Heart left ventricle (tissue), 16 donors: ENCODE results near the gene TBC1D3B. TPM values are rescaled to one million over a fixed set of nuclear protein-coding genes. Genes with fewer than 3 reads are reported as not detected.
"Not testable (repeated sequence)": the region's sequence is repeated elsewhere in the genome, so short reads cannot be mapped to it uniquely, and the experiment has no call there.

Experiments
- ATAC-seq, 4 donors: fragments of 200-7000 bp; cut with Tn5 transposase; one replicate each; pipeline ENCODE4 v1.9.1; 2020 to 2022; ENCODE audit warnings: moderate library complexity in 4 of 4, mild to moderate bottlenecking in 3 of 4, moderate number of reproducible peaks in 1 of 4
- DNase-seq, 5 donors: peaks; one replicate each; pipeline ENCODE4 v3.0.0-alpha.2; 2020
- H3K27ac ChIP-seq, 12 donors: fragments of 200-600 bp; sonication (generic) in 4 of 12; one replicate each; pipeline versions ENCODE4 v1.5.0 to v1.8.0; 2016 to 2022; ENCODE audit warnings: mild to moderate bottlenecking in 2 of 12
- H3K27me3 ChIP-seq, 9 donors: fragments of 200-600 bp; sonication (generic) in 2 of 9; one replicate each; pipeline versions ENCODE4 v1.5.1 to v1.8.0; 2016 to 2022; ENCODE audit warnings: mild to moderate bottlenecking in 3 of 9
- H3K36me3 ChIP-seq, 9 donors: fragments of 200-600 bp; sonication (generic) in 2 of 9; one replicate each; pipeline versions ENCODE4 v1.5.0 to v1.8.0; 2018 to 2022; ENCODE audit warnings: mild to moderate bottlenecking in 2 of 9
- H3K4me1 ChIP-seq, 12 donors: fragments of 200-600 bp; sonication (generic) in 4 of 12; one replicate each; pipeline versions ENCODE4 v1.5.0 to v1.8.0; 2016 to 2022; ENCODE audit warnings: mild to moderate bottlenecking in 3 of 12
- H3K4me3 ChIP-seq, 12 donors: fragments of 200-600 bp; sonication (generic) in 4 of 12; one replicate each; pipeline versions ENCODE4 v1.5.0 to v1.8.0; 2017 to 2022; ENCODE audit warnings: mild to moderate bottlenecking in 9 of 12, moderate library complexity in 4 of 12
- H3K9me3 ChIP-seq, 12 donors: fragments of 200-600 bp; sonication (generic) in 4 of 12; one replicate each; pipeline versions ENCODE4 v1.5.0 to v1.8.0; 2016 to 2022; ENCODE audit warnings: mild to moderate bottlenecking in 1 of 12
- POLR2A ChIP-seq, 2 donors: fragments of 450-650 bp; IDR thresholded peaks; one replicate each; pipeline ENCODE4 v1.6.1; 2017; ENCODE audit warnings: antibody characterized with exemption in 2 of 2, mild to moderate bottlenecking in 2 of 2, moderate library complexity in 2 of 2
- WGBS, 4 donors: extraction: QIAGEN DNeasy Blood & Tissue Kit in 2 of 4; methylation state at CpG; one replicate each; pipeline versions ENCODE4 v1.1.5 to v1.1.7; 2013 to 2018; 5-methylcytosine and 5-hydroxymethylcytosine counted together
- intact Hi-C, 10 donors: fragments of 100-400 bp; cut with DNase I; formaldehyde crosslinking; loops; one replicate each; pipeline versions ENCODE4 v1.11.1 to v1.14.2; 2022
- polyA plus RNA-seq, 2 donors: library from polyadenylated mRNA; stranded (reverse); fragments of 200-250 nt; gene quantifications; one replicate each; pipeline ENCODE4 v1.2.3, GENCODE V29; 2013
- total RNA-seq, 9 donors: library from RNA; depleted of rRNA in 2 of 9; stranded (reverse); fragments of >200 nt in 2 of 9; fragmentation: NEBNext Ultra II Directional in 3 of 9; extraction: Animal tissue kit (Norgen Biotek cat#: 25700) in 3 of 9; gene quantifications; one replicate each; pipeline versions ENCODE4 v1.1.0 to v1.2.4, GENCODE V29; 2016 to 2023
- TF ChIP-seq, protein P1 (sequence below), 12 donors: fragments of 200-600 bp; sonication (generic) in 4 of 12; IDR thresholded peaks; one replicate each; pipeline versions ENCODE4 v1.5.0 to v1.8.0; 2018 to 2022; ENCODE audit warnings: antibody characterized with exemption in 12 of 12, mild to moderate bottlenecking in 5 of 12
- donor health status: ischemic (EF 13 %, LVEDD 7.1; RV severe dilation, severe dysfunction).
- donor health status: healthy with polysubstance abuse.
- donor health status: DM: no; HTN: yes; CAD: no.
- donor health status: DM: no; HTN: no; CAD: no.
- donor health status: ischemic (EF 25% LVEDD 6.9; RV normal size, moderate dysfunction).
- donor health status: ischemic (EF 25% LVEDD 5.7; RV mildly dilated, moderate dysfunction).
- donor health status: healthy.
- donor health status: DM: yes; HTN: yes; CAD: no.
- donor health status: ischemic (EF 35%, LVEDD 5.7; RV mildly dilated, moderate dysfunction).
- donor health status: nonischemic (EF 11% LVEDD 7.7; RV severe dilation, severe dysfunction).
- donor health status: DM: yes; HTN: yes; CAD: no.
- donor health status: PGD.
- donor health status: ischemic (EF 29% LVEDD 5.4; RV normal size, mild dysfunction).
- donor health status: nonischemic (EF 23%, LVEDD 6.1; RV moderate dilation, normal function).

Gene TBC1D3B
- total and polyA plus RNA-seq, 11 donors, result 0.62 to 3.3 (median 1.4) TPM; not detected in 1

DNA sequence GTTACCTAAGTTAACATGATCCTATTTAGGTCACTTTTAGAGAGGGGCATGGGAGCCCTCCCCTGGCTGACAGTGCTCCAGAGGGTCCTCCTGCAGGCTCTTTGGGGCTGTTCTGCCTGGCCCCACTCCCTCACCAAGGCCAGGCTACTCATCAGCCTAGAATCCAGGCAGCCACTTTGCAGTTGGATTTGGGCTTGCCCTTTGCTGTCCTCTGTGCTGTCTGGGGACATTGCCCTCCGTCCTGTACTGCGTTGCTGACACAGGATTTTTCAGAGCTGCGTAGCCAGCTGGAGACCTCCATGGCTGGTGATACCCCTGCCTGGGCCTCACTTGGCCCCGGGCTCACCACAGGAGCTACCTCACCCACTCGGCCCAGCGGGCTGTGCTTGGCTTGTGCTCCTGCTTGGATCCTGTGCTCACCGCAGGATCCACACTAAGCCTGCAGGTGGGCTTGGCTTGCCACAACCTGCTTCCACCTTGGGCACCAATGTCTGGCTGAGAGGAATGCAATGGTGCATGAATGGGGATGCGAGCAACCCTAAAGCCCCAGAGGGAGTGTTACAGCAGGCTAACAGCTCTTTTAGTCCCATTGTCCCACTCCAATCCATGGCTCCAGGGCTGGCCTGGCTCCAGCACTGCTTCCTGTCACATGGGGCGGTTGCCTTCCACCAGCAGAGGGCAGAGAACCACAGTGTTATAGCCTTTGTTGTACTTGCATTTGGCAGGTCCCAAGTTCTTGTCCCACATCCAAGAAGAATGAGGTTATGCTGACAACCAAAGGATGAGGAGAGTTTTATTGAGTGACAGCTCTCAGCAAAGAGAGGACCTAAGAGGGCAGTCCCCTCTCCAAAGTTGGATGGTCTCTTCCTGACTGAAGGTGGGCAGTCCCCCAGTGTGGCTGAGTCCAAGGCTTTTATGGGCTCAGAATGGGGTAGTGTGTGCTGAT is 51.3 kb downstream of the TBC1D3B start:
- WGBS, 4 donors, result 73 to 83% (median 81%) methylated on average over 5 to 9 of the region's 9 CpGs
- no peak overlapping the region for H3K27ac ChIP-seq
- no peak for TF ChIP-seq POLR2A (IDR thresholded peaks at IDR 0.05)
- H3K4me3 ChIP-seq, result no peak overlapping the region
- ATAC-seq, result no peak
- peaks cover 0 to 24% (median 11%) of the 10 kb centered on the region in 12 donors for H3K9me3 ChIP-seq
- intact Hi-C loops, result loop anchor here in 1 of 10 donors (10.0 kb wide), 1 partner anchor 70 kb away; the partner anchor contains the start of genes CCL3L1 and CCL3L3
- no peak for DNase-seq
- no peaks in the 10 kb centered on the region for H3K4me1 ChIP-seq
- H3K36me3 ChIP-seq, result no peaks in the 10 kb centered on the region
- peaks cover 0 to 4% (median 0%) of the 10 kb centered on the region in 9 donors for H3K27me3 ChIP-seq

DNA sequence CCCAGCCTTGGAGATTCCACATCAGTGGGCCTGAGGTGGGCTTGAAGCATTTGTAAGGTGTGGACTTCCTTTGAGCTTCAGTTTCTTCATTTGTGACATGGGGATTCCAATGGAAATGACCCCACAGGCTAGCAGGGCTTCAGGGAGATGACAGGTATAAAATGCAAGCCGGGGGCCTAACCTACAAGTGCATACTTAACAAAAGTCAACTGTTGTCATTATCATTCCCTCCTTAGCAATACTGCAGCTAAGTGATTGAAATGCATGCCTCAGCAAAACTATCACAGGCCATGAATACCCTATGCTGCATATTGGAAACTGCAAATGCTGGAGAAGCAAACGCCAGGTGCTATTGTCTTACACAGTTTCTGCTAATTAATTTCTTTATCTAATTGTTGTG is 53.0 kb downstream of the TBC1D3B start:
- Histone ChIP-seq H3K9me3 (peaks cover 0 to 24% (median 11%) of the 10 kb centered on the region in 12 donors), H3K27me3 (peaks cover 0 to 4% (median 0%) of the 10 kb centered on the region in 9 donors), H3K27ac (no peak overlapping the region), H3K4me3 (no peak overlapping the region), H3K36me3 (no peaks in the 10 kb centered on the region), H3K4me1 (no peaks in the 10 kb centered on the region)
- 64 to 78% (median 69%) methylated on average over 2 of the region's 2 CpGs for WGBS, 4 donors
- DNase-seq (no peak), ATAC-seq (no peak)
- intact Hi-C loops, result loop anchor here in 1 of 10 donors (10.0 kb wide), 1 partner anchor 71 kb away; the partner anchor contains the start of genes CCL3L1 and CCL3L3
- no peak for TF ChIP-seq POLR2A (IDR thresholded peaks at IDR 0.05)
- TF ChIP-seq, protein P1, sequence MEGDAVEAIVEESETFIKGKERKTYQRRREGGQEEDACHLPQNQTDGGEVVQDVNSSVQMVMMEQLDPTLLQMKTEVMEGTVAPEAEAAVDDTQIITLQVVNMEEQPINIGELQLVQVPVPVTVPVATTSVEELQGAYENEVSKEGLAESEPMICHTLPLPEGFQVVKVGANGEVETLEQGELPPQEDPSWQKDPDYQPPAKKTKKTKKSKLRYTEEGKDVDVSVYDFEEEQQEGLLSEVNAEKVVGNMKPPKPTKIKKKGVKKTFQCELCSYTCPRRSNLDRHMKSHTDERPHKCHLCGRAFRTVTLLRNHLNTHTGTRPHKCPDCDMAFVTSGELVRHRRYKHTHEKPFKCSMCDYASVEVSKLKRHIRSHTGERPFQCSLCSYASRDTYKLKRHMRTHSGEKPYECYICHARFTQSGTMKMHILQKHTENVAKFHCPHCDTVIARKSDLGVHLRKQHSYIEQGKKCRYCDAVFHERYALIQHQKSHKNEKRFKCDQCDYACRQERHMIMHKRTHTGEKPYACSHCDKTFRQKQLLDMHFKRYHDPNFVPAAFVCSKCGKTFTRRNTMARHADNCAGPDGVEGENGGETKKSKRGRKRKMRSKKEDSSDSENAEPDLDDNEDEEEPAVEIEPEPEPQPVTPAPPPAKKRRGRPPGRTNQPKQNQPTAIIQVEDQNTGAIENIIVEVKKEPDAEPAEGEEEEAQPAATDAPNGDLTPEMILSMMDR (IDR thresholded peaks at IDR 0.05), result no peak

DNA sequence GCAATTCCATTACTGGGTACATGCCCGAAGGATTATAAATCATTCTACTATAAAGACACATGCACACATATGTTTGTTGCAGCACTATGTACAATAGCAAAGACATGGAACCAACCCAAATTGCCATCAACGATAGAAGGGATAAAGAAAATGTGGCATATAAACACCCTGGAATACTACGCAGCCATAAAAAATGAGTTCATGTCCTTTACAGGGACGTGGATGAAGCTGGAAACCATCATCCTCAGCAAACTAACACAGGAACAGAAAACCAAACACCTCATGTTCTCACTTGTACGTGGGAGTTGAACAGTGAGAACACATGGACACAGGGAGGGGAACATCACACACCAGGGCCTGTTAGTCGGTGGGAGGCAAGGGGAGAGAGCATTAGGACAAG is 55.3 kb downstream of the TBC1D3B start:
- 57 to 70% (median 65%) methylated on average over 6 of the region's 6 CpGs for WGBS, 4 donors
- intact Hi-C loops, result loop anchor here in 1 of 10 donors (10.0 kb wide), 1 partner anchor 74 kb away; the partner anchor contains the start of genes CCL3L1 and CCL3L3
- H3K36me3 ChIP-seq, H3K4me1 ChIP-seq, H3K27me3 ChIP-seq, ATAC-seq, H3K4me3 ChIP-seq, H3K27ac ChIP-seq, DNase-seq: not testable (repeated sequence)
- peaks cover 0 to 23% (median 11%) of the 10 kb centered on the region in 12 donors for H3K9me3 ChIP-seq

DNA sequence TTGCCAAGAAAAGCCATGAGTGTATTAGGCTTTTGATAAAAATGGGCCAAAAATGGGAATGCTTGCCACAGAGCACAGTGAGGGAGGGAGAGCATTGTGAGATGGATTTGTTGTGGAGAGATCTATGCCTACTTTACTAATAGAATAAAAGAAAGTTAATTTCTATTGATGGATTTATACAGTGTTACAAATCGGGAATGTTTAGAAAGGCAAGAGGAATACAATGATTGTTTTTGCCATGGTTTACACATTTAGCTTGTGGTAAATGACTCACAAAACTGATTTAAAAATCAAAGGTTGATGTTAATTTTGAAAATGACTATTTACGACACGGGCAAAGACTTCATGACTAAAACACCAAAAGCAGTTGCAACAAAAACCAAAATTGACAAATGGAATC is 56.2 kb downstream of the TBC1D3B start:
- intact Hi-C loops, result loop anchor here in 1 of 10 donors (10.0 kb wide), 1 partner anchor 75 kb away; the partner anchor contains the start of genes CCL3L1 and CCL3L3
- TF ChIP-seq, protein P1 (IDR thresholded peaks at IDR 0.05), result no peak
- TF ChIP-seq POLR2A (IDR thresholded peaks at IDR 0.05), result no peak
- no peak overlapping the region for H3K4me3 ChIP-seq
- no peaks in the 10 kb centered on the region for H3K4me1 ChIP-seq
- no peaks in the 10 kb centered on the region for H3K36me3 ChIP-seq
- DNase-seq, result no peak
- H3K27me3 ChIP-seq, result peaks cover 0 to 4% (median 0%) of the 10 kb centered on the region in 9 donors
- ATAC-seq, result no peak
- 74 to 80% (median 78%) methylated on average over 3 of the region's 3 CpGs for WGBS, 4 donors
- no peak overlapping the region for H3K27ac ChIP-seq
- H3K9me3 ChIP-seq, result peaks cover 0 to 14% (median 3%) of the 10 kb centered on the region in 12 donors
